Neural cell (in vitro differentiated cells): ENCODE data around the gene VSIG4. TPM values are rescaled to one million over a fixed set of nuclear protein-coding genes. Genes with fewer than 3 reads are reported as not detected.

Experiments used
- H2AFZ ChIP-seq: fragments of 200-600, 300-800 bp; sonication (generic), shearing (Covaris generic); 2 replicates; pipeline ENCODE4 v1.6.0; 2014; ENCODE audit warnings: low read depth, mild to moderate bottlenecking, antibody characterized with exemption, low read length, moderate library complexity
- H3F3A ChIP-seq: fragments of 200-600 bp; shearing (Covaris generic); 2 replicates; pipeline ENCODE4 v1.6.1; 2016; ENCODE audit warnings: mild to moderate bottlenecking, moderate library complexity, mixed read lengths, antibody characterized with exemption, low read length; ENCODE audit not compliant: insufficient read depth, poor library complexity, severe bottlenecking
- H3K27ac ChIP-seq: fragments of 200-600, 300-800 bp; sonication (generic), shearing (Covaris generic); 2 replicates; pipeline ENCODE4 v1.5.1; 2014; ENCODE audit warnings: mild to moderate bottlenecking, low read length, moderate library complexity
- H3K27me3 ChIP-seq: fragments of 300-800, 200-600 bp; sonication (generic), shearing (Covaris generic); 2 replicates; pipeline ENCODE4 v1.6.0; 2014; ENCODE audit warnings: mild to moderate bottlenecking, low read depth, low read length, moderate library complexity; ENCODE audit not compliant: insufficient read depth
- H3K36me3 ChIP-seq: fragments of 300-800, 200-600 bp; sonication (generic), shearing (Covaris generic); 2 replicates; pipeline ENCODE4 v1.5.1; 2014; ENCODE audit warnings: mild to moderate bottlenecking, antibody characterized with exemption, low read length, moderate library complexity; ENCODE audit not compliant: insufficient read depth
- H3K4me2 ChIP-seq: fragments of 300-800, 200-600 bp; sonication (generic), shearing (Covaris generic); 2 replicates; pipeline ENCODE4 v1.6.0; 2014; ENCODE audit warnings: mild to moderate bottlenecking, low read length
- H3K4me3 ChIP-seq: fragments of 300-800, 200-600 bp; sonication (generic), shearing (Covaris generic); 2 replicates; pipeline ENCODE4 v1.5.1; 2014; ENCODE audit warnings: mild to moderate bottlenecking, low read length, moderate library complexity
- H3K79me2 ChIP-seq: fragments of 200-600 bp; shearing (Covaris generic); replicated peaks from 2 replicates; pipeline ENCODE4 v1.6.0; 2014; ENCODE audit warnings: mild to moderate bottlenecking, low read length, moderate library complexity; ENCODE audit not compliant: insufficient read depth
- H3K9ac ChIP-seq: fragments of 300-800, 200-600 bp; sonication (generic), shearing (Covaris generic); 2 replicates; pipeline ENCODE4 v1.6.1; 2016; ENCODE audit warnings: mild to moderate bottlenecking, low read length, mixed read lengths
- H3K9me2 ChIP-seq: fragments of 200-600 bp; shearing (Covaris generic); 2 replicates; pipeline ENCODE4 v1.6.1; 2016; ENCODE audit warnings: mild to moderate bottlenecking, low read length, mixed read lengths; ENCODE audit not compliant: insufficient read depth
- H3K9me3 ChIP-seq: fragments of 200-600, 300-800 bp; sonication (generic), shearing (Covaris generic); 2 replicates; pipeline ENCODE4 v1.6.1; 2016; ENCODE audit warnings: mild to moderate bottlenecking, mixed run types, low read length, moderate library complexity, mixed read lengths
- H4K20me1 ChIP-seq: fragments of 200-600 bp; shearing (Covaris generic); 2 replicates; pipeline ENCODE4 v1.6.1; 2016; ENCODE audit warnings: mild to moderate bottlenecking, mixed run types; ENCODE audit not compliant: insufficient read depth
- EP300 ChIP-seq: fragments of 450-650 bp; conservative IDR thresholded peaks from 2 replicates; pipeline ENCODE4 v1.6.1; 2014; ENCODE audit warnings: antibody characterized with exemption, mild to moderate bottlenecking, moderate library complexity; ENCODE audit not compliant: poor library complexity, severe bottlenecking
- EZH2 ChIP-seq: fragments of 200-600, 300-800 bp; shearing (Covaris generic), sonication (generic); IDR thresholded peaks from 2 replicates; pipeline ENCODE4 v1.6.1; 2014; ENCODE audit warnings: antibody characterized with exemption, low read length, borderline replicate concordance, mild to moderate bottlenecking; ENCODE audit not compliant: insufficient read depth, poor library complexity, severe bottlenecking
- MXI1 ChIP-seq: fragments of 450-650 bp; conservative IDR thresholded peaks from 2 replicates; pipeline ENCODE4 v1.6.1; 2014; ENCODE audit warnings: antibody characterized with exemption, mild to moderate bottlenecking; ENCODE audit not compliant: poor library complexity, severe bottlenecking
- POLR2AphosphoS5 ChIP-seq: IDR thresholded peaks from 2 replicates; pipeline ENCODE4 v1.6.1; 2012
- RAD21 ChIP-seq: fragments of 450-650 bp; conservative IDR thresholded peaks from 2 replicates; pipeline ENCODE4 v1.6.1; 2014; ENCODE audit warnings: antibody characterized with exemption, mild to moderate bottlenecking, moderate library complexity
- SMC3 ChIP-seq: fragments of 450-650 bp; conservative IDR thresholded peaks from 2 replicates; pipeline ENCODE4 v1.6.1; 2014; ENCODE audit warnings: antibody characterized with exemption, mild to moderate bottlenecking, moderate library complexity; ENCODE audit not compliant: poor library complexity
- TAF1 ChIP-seq: IDR thresholded peaks from 2 replicates; pipeline ENCODE4 v1.6.1; 2012; ENCODE audit warnings: low read depth
- polyA plus RNA-seq: library from polyadenylated mRNA; depleted of rRNA; stranded (reverse); fragments of >200 nt; gene quantifications from 2 replicates; pipeline ENCODE4 v1.2.3, GENCODE V29; 2014
- TF ChIP-seq, protein P1 (sequence below): fragments of 450-650 bp; IDR thresholded peaks from 2 replicates; pipeline ENCODE4 v1.5.1; 2014; ENCODE audit warnings: antibody characterized with exemption, mild to moderate bottlenecking, moderate library complexity; ENCODE audit not compliant: poor library complexity, severe bottlenecking
- TF ChIP-seq, protein P2 (sequence below): IDR thresholded peaks from 2 replicates; pipeline ENCODE4 v1.6.1; 2012; ENCODE audit warnings: borderline replicate concordance

The VSIG4 gene
- polyA plus RNA-seq, 1 donor from 2014 or later: not detected

DNA sequence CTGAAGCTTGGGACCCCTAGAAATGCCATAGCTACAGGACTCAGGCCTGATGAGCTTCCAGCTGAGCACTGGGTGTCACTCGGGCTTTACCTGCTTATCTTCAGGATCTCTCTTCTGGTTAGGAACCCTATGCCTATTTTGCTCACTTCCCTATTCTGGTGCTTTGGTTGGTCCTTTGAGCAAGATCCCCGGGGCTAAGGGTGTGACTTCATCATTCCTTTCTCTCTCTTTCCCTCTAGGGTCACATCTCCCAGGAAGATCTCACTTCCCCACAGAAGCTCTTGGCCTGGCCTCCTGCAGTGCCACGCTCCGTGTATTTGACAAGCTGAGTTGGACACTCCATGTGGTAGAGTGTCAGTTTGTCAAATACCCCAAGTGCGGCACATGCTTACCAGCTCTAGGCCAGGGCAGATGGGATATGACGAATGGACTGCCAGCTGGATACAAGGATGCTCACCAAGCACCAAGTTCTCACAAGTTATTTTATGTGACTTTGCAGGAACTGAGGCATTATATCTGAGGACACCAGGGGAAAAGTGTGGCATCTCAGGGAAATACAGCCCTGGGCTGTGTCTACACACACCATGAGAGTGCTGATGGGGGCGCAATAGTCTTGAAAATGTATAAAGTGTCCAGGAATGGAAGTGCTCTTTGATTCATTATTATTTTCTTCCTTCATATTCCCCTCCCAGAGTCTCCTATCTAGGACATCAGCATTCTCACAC lies 21.1 kb downstream of the VSIG4 start:
- no peak for TF ChIP-seq MXI1
- no peaks in the 10 kb centered on the region for H3K9me3 ChIP-seq
- no peaks in the 10 kb centered on the region for H3K79me2 ChIP-seq
- H3K9me2 ChIP-seq: no peaks in the 10 kb centered on the region
- no peaks in the 10 kb centered on the region for H4K20me1 ChIP-seq
- H3K4me3 ChIP-seq: no peak overlapping the region
- H3F3A ChIP-seq: no peaks in the 10 kb centered on the region
- no peak overlapping the region for H2AFZ ChIP-seq
- no peak overlapping the region for H3K4me2 ChIP-seq
- no peak overlapping the region for H3K9ac ChIP-seq
- H3K27me3 ChIP-seq: no peaks in the 10 kb centered on the region
- no peak overlapping the region for H3K27ac ChIP-seq
- no peaks in the 10 kb centered on the region for H3K36me3 ChIP-seq

DNA sequence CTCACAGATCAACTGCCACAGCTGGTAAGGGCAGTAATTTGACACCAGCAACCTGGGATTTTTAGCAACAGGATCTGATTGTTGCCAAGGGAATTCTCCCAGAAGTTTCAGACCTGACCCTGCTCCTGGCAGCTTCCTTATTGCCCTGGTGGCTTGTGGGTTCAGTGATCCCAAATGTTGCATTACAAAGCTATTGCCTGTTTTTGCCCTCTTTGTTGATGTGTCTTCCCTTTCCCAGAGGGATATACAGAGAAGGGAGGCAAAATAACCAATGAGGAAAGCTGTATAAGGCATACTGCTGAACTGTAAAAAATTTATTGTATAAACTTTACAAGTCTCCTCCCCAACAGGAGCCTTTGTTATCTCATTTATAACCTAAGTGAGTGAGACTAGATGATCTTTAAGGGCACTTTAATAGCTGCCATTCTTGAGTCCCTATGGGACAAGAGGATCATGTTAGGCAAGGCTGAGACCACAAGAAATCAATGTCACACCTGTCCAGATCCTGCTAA lies 22.2 kb downstream of the VSIG4 start:
- Histone ChIP-seq H3K9me2 (no peaks in the 10 kb centered on the region), H3K4me2 (no peak overlapping the region), H3K36me3 (no peaks in the 10 kb centered on the region), H3F3A (no peaks in the 10 kb centered on the region), H4K20me1 (no peaks in the 10 kb centered on the region), H3K9ac (no peak overlapping the region), H3K4me3 (no peak overlapping the region), H2AFZ (no peak overlapping the region), H3K27me3 (no peaks in the 10 kb centered on the region), H3K27ac (no peak overlapping the region), H3K9me3 (no peaks in the 10 kb centered on the region), H3K79me2 (no peaks in the 10 kb centered on the region)
- TF ChIP-seq TAF1: no peak

DNA sequence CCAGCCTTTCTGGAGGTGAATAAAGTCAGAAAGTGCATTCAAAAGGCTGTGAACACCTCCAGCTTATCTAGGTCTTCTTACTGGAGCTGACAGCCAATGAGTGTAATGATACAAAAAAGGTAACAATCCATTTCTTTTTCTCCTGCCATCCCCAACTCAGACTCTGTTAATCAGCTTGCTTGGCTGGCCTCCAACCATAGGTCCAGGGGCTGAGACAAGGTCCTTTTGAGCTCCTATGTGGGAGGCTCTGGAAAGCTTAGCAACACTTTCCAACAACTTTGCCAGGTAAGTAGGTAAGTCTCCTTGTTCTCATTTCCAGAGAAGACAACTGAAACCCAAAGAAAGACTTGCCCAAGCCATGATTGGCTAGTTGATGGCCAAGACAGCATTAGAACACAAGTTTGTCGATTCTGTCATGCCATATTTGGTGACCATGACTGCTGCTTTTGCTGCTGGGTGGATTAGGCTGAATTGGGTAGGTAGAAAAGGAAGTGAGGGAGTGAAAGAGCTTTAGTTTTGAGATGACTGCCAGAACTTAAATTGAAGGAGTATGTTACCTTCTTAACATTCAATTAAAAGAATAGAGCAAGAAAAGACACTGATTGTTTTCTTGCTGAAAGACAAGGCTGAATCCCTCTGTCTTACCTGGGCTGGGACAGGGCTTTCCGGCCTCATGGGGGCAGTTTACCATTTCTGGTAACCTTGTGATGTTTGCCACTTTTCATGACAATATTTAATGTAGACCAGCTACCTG lies 22.8 kb downstream of the VSIG4 start:
- Histone ChIP-seq H3K79me2 (no peaks in the 10 kb centered on the region), H3K9ac (no peak overlapping the region), H2AFZ (no peak overlapping the region), H3K36me3 (no peaks in the 10 kb centered on the region), H3K9me3 (no peaks in the 10 kb centered on the region), H3K4me2 (no peak overlapping the region), H3K27me3 (no peaks in the 10 kb centered on the region), H3F3A (no peaks in the 10 kb centered on the region), H3K9me2 (no peaks in the 10 kb centered on the region), H3K27ac (no peak overlapping the region), H3K4me3 (no peak overlapping the region), H4K20me1 (no peaks in the 10 kb centered on the region)
- no peak for TF ChIP-seq EZH2
- no peak for TF ChIP-seq POLR2AphosphoS5
- TF ChIP-seq, protein P1, sequence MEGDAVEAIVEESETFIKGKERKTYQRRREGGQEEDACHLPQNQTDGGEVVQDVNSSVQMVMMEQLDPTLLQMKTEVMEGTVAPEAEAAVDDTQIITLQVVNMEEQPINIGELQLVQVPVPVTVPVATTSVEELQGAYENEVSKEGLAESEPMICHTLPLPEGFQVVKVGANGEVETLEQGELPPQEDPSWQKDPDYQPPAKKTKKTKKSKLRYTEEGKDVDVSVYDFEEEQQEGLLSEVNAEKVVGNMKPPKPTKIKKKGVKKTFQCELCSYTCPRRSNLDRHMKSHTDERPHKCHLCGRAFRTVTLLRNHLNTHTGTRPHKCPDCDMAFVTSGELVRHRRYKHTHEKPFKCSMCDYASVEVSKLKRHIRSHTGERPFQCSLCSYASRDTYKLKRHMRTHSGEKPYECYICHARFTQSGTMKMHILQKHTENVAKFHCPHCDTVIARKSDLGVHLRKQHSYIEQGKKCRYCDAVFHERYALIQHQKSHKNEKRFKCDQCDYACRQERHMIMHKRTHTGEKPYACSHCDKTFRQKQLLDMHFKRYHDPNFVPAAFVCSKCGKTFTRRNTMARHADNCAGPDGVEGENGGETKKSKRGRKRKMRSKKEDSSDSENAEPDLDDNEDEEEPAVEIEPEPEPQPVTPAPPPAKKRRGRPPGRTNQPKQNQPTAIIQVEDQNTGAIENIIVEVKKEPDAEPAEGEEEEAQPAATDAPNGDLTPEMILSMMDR: no peak
- no peak for TF ChIP-seq EP300
- TF ChIP-seq MXI1: no peak
- TF ChIP-seq TAF1: no peak
- TF ChIP-seq, protein P2, sequence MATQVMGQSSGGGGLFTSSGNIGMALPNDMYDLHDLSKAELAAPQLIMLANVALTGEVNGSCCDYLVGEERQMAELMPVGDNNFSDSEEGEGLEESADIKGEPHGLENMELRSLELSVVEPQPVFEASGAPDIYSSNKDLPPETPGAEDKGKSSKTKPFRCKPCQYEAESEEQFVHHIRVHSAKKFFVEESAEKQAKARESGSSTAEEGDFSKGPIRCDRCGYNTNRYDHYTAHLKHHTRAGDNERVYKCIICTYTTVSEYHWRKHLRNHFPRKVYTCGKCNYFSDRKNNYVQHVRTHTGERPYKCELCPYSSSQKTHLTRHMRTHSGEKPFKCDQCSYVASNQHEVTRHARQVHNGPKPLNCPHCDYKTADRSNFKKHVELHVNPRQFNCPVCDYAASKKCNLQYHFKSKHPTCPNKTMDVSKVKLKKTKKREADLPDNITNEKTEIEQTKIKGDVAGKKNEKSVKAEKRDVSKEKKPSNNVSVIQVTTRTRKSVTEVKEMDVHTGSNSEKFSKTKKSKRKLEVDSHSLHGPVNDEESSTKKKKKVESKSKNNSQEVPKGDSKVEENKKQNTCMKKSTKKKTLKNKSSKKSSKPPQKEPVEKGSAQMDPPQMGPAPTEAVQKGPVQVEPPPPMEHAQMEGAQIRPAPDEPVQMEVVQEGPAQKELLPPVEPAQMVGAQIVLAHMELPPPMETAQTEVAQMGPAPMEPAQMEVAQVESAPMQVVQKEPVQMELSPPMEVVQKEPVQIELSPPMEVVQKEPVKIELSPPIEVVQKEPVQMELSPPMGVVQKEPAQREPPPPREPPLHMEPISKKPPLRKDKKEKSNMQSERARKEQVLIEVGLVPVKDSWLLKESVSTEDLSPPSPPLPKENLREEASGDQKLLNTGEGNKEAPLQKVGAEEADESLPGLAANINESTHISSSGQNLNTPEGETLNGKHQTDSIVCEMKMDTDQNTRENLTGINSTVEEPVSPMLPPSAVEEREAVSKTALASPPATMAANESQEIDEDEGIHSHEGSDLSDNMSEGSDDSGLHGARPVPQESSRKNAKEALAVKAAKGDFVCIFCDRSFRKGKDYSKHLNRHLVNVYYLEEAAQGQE: no peak
- TF ChIP-seq SMC3: no peak
- no peak for TF ChIP-seq RAD21
